H1 (cell line): ENCODE results near the gene PHF13. TPM values are rescaled to one million over a fixed set of nuclear protein-coding genes. Genes with fewer than 3 reads are reported as not detected.
A peak's percentile ranks its signal among the peaks of the same experiment; 100 is the strongest.

Source experiments
- CTCF ChIA-PET: fragments of 300-600 bp; sonication (Branson Sonifier 250); formaldehyde crosslinking; loops from one replicate; lab custom pipeline; 2021; ENCODE audit not compliant: partially characterized antibody; lab: Charles Lee
- POLR2A ChIA-PET: fragments of 300-600 bp; sonication (Branson Sonifier 250); formaldehyde crosslinking; loops from one replicate; lab custom pipeline; 2021; ENCODE audit warnings: inconsistent platforms; ENCODE audit not compliant: partially characterized antibody; lab: Charles Lee
- DNase-seq, 2 experiments: peaks; one replicate each; pipeline versions ENCODE4 v3.0.0 to v3.0.0-alpha.2; 2010 to 2022; ENCODE audit warnings: low spot score in 2 of 2, low read depth in 1 of 2, mixed read lengths in 1 of 2
- FAIRE-seq: peaks from 2 replicates; lab custom pipeline; 2011; peaks lifted over from hg19 to GRCh38; lab: Jason Lieb, UNC
- H2AFZ ChIP-seq: 2 replicates; pipeline ENCODE4 v1.8.1; 2012; ENCODE audit warnings: low read length, inconsistent platforms
- H2AK5ac ChIP-seq: 2 replicates; pipeline ENCODE4 v1.6.1; 2013; ENCODE audit warnings: low read depth, low read length
- H2BK120ac ChIP-seq: replicated peaks from 2 replicates; pipeline ENCODE3; 2013; ENCODE audit warnings: low read depth, low read length, inconsistent platforms
- H2BK12ac ChIP-seq: 2 replicates; pipeline ENCODE4 v1.6.1; 2013; ENCODE audit warnings: low read depth, low read length
- H2BK15ac ChIP-seq: 2 replicates; pipeline ENCODE4 v1.6.1; 2013; ENCODE audit warnings: low read length
- H2BK20ac ChIP-seq: 2 replicates; pipeline ENCODE4 v1.6.1; 2013; ENCODE audit warnings: low read length
- H2BK5ac ChIP-seq: 2 replicates; pipeline ENCODE4 v1.6.1; 2013; ENCODE audit warnings: low read depth, low read length
- H3K14ac ChIP-seq: 2 replicates; pipeline ENCODE4 v1.6.1; 2013; ENCODE audit warnings: inconsistent platforms; ENCODE audit not compliant: insufficient read length
- H3K18ac ChIP-seq: 2 replicates; pipeline ENCODE4 v1.6.1; 2013; ENCODE audit warnings: low read length; ENCODE audit errors: extremely low read depth
- H3K23ac ChIP-seq: 2 replicates; pipeline ENCODE4 v1.6.1; 2013; ENCODE audit warnings: inconsistent platforms; ENCODE audit not compliant: insufficient read length
- H3K23me2 ChIP-seq: 2 replicates; pipeline ENCODE4 v1.6.1; 2013; ENCODE audit warnings: low read depth, low read length
- H3K27ac ChIP-seq: 2 replicates; pipeline ENCODE4 v1.6.1; 2011; ENCODE audit warnings: low read depth, low read length, inconsistent platforms
- H3K27me3 ChIP-seq, 4 experiments: replicated peaks in 1 of 4; 1 replicate in 1 of 4; 2 replicates in 3 of 4; pipeline versions ENCODE4 v1.6.1 to v1.8.1; 2011 to 2013; ENCODE audit warnings: low read length in 3 of 4, mild to moderate bottlenecking in 3 of 4, inconsistent platforms in 2 of 4, mixed read lengths in 2 of 4, moderate library complexity in 1 of 4; ENCODE audit not compliant: control insufficient read depth in 3 of 4, insufficient read depth in 3 of 4; ENCODE audit errors: extremely low read depth in 1 of 4
- H3K36me3 ChIP-seq, 4 experiments: 2 replicates each; pipeline versions ENCODE4 v1.6.1 to v1.8.1; 2011 to 2013; ENCODE audit warnings: mild to moderate bottlenecking in 4 of 4, low read length in 3 of 4, moderate library complexity in 2 of 4, control low read depth in 1 of 4, inconsistent platforms in 1 of 4; ENCODE audit not compliant: insufficient read depth in 4 of 4, control insufficient read depth in 2 of 4
- H3K4ac ChIP-seq: replicated peaks from 2 replicates; pipeline ENCODE3; 2013; ENCODE audit warnings: low read length, low read depth, mixed read lengths, inconsistent platforms; ENCODE audit not compliant: insufficient read length
- H3K4me1 ChIP-seq, 4 experiments: replicated peaks in 1 of 4; 1 replicate in 1 of 4; 2 replicates in 3 of 4; pipeline versions ENCODE4 v1.6.1 to v1.8.1; 2011 to 2013; ENCODE audit warnings: low read length in 3 of 4, inconsistent platforms in 2 of 4, mixed read lengths in 1 of 4; ENCODE audit not compliant: insufficient read depth in 4 of 4, control insufficient read depth in 3 of 4
- H3K4me2 ChIP-seq, 2 experiments: 2 replicates each; pipeline versions ENCODE4 v1.6.1 to v1.8.1; 2011 to 2013; ENCODE audit warnings: low read depth in 2 of 2, low read length in 2 of 2, control low read depth in 1 of 2, inconsistent platforms in 1 of 2, mild to moderate bottlenecking in 1 of 2; ENCODE audit not compliant: insufficient read depth in 1 of 2
- H3K4me3 ChIP-seq, 4 experiments: fragments of 200-600, 300-600 bp in 1 of 4; sonication (generic), shearing (Covaris generic), sonication (Bioruptor Twin) in 1 of 4; 2 replicates each; pipeline versions ENCODE4 v1.5.1 to v1.8.1; 2011 to 2016; ENCODE audit warnings: low read length in 4 of 4, low read depth in 3 of 4, control low read depth in 2 of 4, inconsistent platforms in 2 of 4, mild to moderate bottlenecking in 2 of 4, mixed read lengths in 1 of 4, moderate library complexity in 1 of 4; ENCODE audit not compliant: insufficient read depth in 2 of 4; ENCODE audit errors: extremely low read depth in 1 of 4
- H3K56ac ChIP-seq: replicated peaks from 2 replicates; pipeline ENCODE3; 2013; ENCODE audit warnings: low read depth, mild to moderate bottlenecking, mixed read lengths, low read length, inconsistent platforms; ENCODE audit not compliant: insufficient read length
- H3K79me1 ChIP-seq: 2 replicates; pipeline ENCODE4 v1.6.1; 2013; ENCODE audit warnings: low read depth, low read length, control low read depth
- H3K79me2 ChIP-seq, 2 experiments: 2 replicates each; pipeline versions ENCODE4 v1.6.1 to v1.8.1; 2012 to 2013; ENCODE audit warnings: low read length in 2 of 2, mild to moderate bottlenecking in 2 of 2, inconsistent platforms in 1 of 2; ENCODE audit not compliant: insufficient read depth in 2 of 2, control insufficient read depth in 1 of 2
- H3K9ac ChIP-seq, 4 experiments: replicated peaks in 1 of 4; 1 replicate in 1 of 4; 2 replicates in 3 of 4; pipeline versions ENCODE4 v1.6.1 to v1.8.1; 2011 to 2013; ENCODE audit warnings: low read depth in 3 of 4, low read length in 3 of 4, control low read depth in 2 of 4, mild to moderate bottlenecking in 2 of 4, moderate library complexity in 2 of 4, inconsistent platforms in 1 of 4; ENCODE audit errors: extremely low read depth in 1 of 4
- H3K9me3 ChIP-seq, 2 experiments: 2 replicates each; pipeline versions ENCODE4 v1.6.1 to v1.8.1; 2012 to 2013; ENCODE audit warnings: mild to moderate bottlenecking in 2 of 2, moderate library complexity in 2 of 2, control low read depth in 1 of 2, inconsistent platforms in 1 of 2, low read depth in 1 of 2, low read length in 1 of 2, mixed read lengths in 1 of 2; ENCODE audit not compliant: insufficient read depth in 2 of 2
- H4K20me1 ChIP-seq, 2 experiments: replicated peaks in 1 of 2; 2 replicates each; pipeline versions ENCODE3 to v1.8.1; 2011 to 2013; ENCODE audit warnings: inconsistent platforms in 2 of 2, low read length in 2 of 2, mild to moderate bottlenecking in 1 of 2; ENCODE audit not compliant: insufficient read depth in 2 of 2, control insufficient read depth in 1 of 2
- H4K5ac ChIP-seq: 2 replicates; pipeline ENCODE4 v1.6.1; 2013; ENCODE audit warnings: low read length, low read depth, mixed read lengths, inconsistent platforms; ENCODE audit not compliant: insufficient read length
- H4K8ac ChIP-seq: 2 replicates; pipeline ENCODE4 v1.8.0; 2013; ENCODE audit warnings: mild to moderate bottlenecking, moderate library complexity, low read length, inconsistent platforms; ENCODE audit not compliant: insufficient read depth; ENCODE audit errors: extremely low read depth
- H4K91ac ChIP-seq: replicated peaks from 2 replicates; pipeline ENCODE3; 2013; ENCODE audit warnings: low read length, mixed read lengths, inconsistent platforms; ENCODE audit not compliant: insufficient read length
- ASH2L ChIP-seq: fragments of 200-600, 300-600 bp; sonication (generic); IDR thresholded peaks from one replicate; pipeline ENCODE4 v1.7.1; 2017; ENCODE audit warnings: low read length
- RAD21 ChIP-seq, 2 experiments: IDR thresholded peaks in 1 of 2; conservative IDR thresholded peaks in 1 of 2; 2 replicates each; pipeline ENCODE4 v1.6.1; 2011; ENCODE audit warnings: low read depth in 2 of 2, low read length in 2 of 2, improper control_type of control experiment in 1 of 2, inconsistent platforms in 1 of 2, mild to moderate bottlenecking in 1 of 2, moderate library complexity in 1 of 2
- TAF1 ChIP-seq: IDR thresholded peaks from 2 replicates; pipeline ENCODE4 v1.6.1; 2011; ENCODE audit warnings: mild to moderate bottlenecking, low read depth, low read length
- WGBS, 2 experiments: shearing (Covaris generic) in 1 of 2; methylation state at CpG; one replicate each; pipeline versions ENCODE4 v1.1.6 to v1.1.7; 2013 to 2015; ENCODE audit warnings: low lambda C conversion rate in 2 of 2, mixed read lengths in 2 of 2, inconsistent platforms in 1 of 2, low coverage in 1 of 2, missing lambda C conversion rate in 1 of 2; ENCODE audit not compliant: insufficient replicate concordance in 2 of 2, insufficient coverage in 1 of 2, insufficient read length in 1 of 2; ENCODE audit errors: extremely low coverage in 1 of 2, missing lambda C conversion rate in 1 of 2; 5-methylcytosine and 5-hydroxymethylcytosine counted together
- polyA plus RNA-seq, 7 experiments: library from polyadenylated mRNA; depleted of rRNA in 3 of 7; stranded (reverse) in 5 of 7; unstranded in 2 of 7; fragments of >200 nt in 5 of 7; fragments of 200-250 nt in 2 of 7; gene quantifications; 1 replicate in 5 of 7; 2 replicates in 1 of 7; 4 replicates in 1 of 7; pipeline versions ENCODE4 v1.2.1 to v1.2.3, GENCODE V29; 2011 to 2013; ENCODE audit warnings: missing spikeins in 2 of 7, mixed read lengths in 2 of 7
- total RNA-seq: library from RNA; stranded (reverse); fragmentation: NEBNext Ultra II Directional; extraction: Animal tissue kit (Norgen Biotek cat#: 25700); gene quantifications from 2 replicates; pipeline ENCODE4 v1.2.1, GENCODE V29; 2021

The PHF13 gene
- total and polyA plus RNA-seq, 2 of the 8 experiments (the other 6 are each of a cell fraction or from before 2014, with no cell fraction given), result 11.7 to 39.6 TPM

GRCh38 chr1:6579374-6580118, 34.0 kb upstream of the PHF13 start, which contains the start of gene ZBTB48:
TSS of gene ZBTB48 (plus strand) at chr1:6579994. CDS start at chr1:6580610, 616 bp downstream.
- FAIRE-seq, result peak; percentile 73
- H3K27ac ChIP-seq, result peak within 1 kb of the TSS; percentile 6; the same call in 1 of the 2 replicates
- peak; percentile 79 for TF ChIP-seq ASH2L
- TF ChIP-seq RAD21 (IDR thresholded peaks at IDR 0.05 in 1 of 2, conservative IDR thresholded peaks at IDR 0.05 in 1 of 2; ENCODE audit: low read depth in 2 of 2, low read length in 2 of 2), result no peak
- peak; percentile 62 for TF ChIP-seq TAF1

More at GRCh38 chr1:6579374-6580118, 34.0 kb upstream of the PHF13 start, which contains the start of gene ZBTB48:
- H2BK5ac ChIP-seq, result peak within 1 kb of the TSS; percentile 76; the same call in 1 of the 2 replicates
- H2AFZ ChIP-seq, result peak within 1 kb of the TSS; percentile 34; the same call in 1 of the 2 replicates
- peak within 1 kb of the TSS; percentile 24; the same call in 1 of the 2 replicates for H2BK15ac ChIP-seq
- 34% methylated on average over 41 of the region's 58 CpGs; no CpG with 5 or more reads in 1 of the 2 experiments for WGBS, 2 experiments
- no peak within 1 kb of the TSS for H3K56ac ChIP-seq
- ChIA-PET CTCF (interaction anchor here (1.1 to 4.3 kb wide), 7 partner anchors 13 to 156 kb away, joined by 3 to 23 read pairs (median 4); partner anchors contain the start of genes NOL9 and TAS1R1), POLR2A (interaction anchor here (1.2 to 17.4 kb wide), 6 partner anchors 8 to 27 kb away, joined by 3 to 196 read pairs (median 4); partner anchors contain the start of gene KLHL21)
- peak within 1 kb of the TSS; percentile 44 for H3K4ac ChIP-seq
- peak within 1 kb of the TSS; percentile 32 for H2BK12ac ChIP-seq
- H3K4me1 ChIP-seq, result peaks cover 0 to 17% (median 13%) of the 10 kb centered on the region in 4 experiments; a peak in 6 of 7 replicates
- peak within 1 kb of the TSS; percentile 15; the same call in 1 of the 2 replicates for H3K18ac ChIP-seq
- no peak within 1 kb of the TSS for H3K14ac ChIP-seq
- H3K4me2 ChIP-seq, result peak within 1 kb of the TSS; percentile 87 to 93
- H3K79me2 ChIP-seq, result peaks cover 0 to 13% of the 10 kb centered on the region in 2 experiments; a peak in 1 of 4 replicates
- peak; percentile 82 to 96 for DNase-seq
- no peak within 1 kb of the TSS for H2BK20ac ChIP-seq
- no peaks in the 10 kb centered on the region; a peak in 2 of 7 replicates for H3K27me3 ChIP-seq
- no peak within 1 kb of the TSS for H3K23ac ChIP-seq
- peaks cover 5% of the 10 kb centered on the region for H3K79me1 ChIP-seq
- peak within 1 kb of the TSS; percentile 52 for H4K91ac ChIP-seq
- peaks cover 0 to 15% of the 10 kb centered on the region in 2 experiments for H4K20me1 ChIP-seq
- H4K8ac ChIP-seq, result peak within 1 kb of the TSS; percentile 72
- H3K36me3 ChIP-seq, result no peaks in the 10 kb centered on the region
- peak within 1 kb of the TSS; percentile 68 for H2AK5ac ChIP-seq
- H4K5ac ChIP-seq, result peak within 1 kb of the TSS; percentile 7
- H2BK120ac ChIP-seq, result no peak within 1 kb of the TSS
- H3K9ac ChIP-seq, result peak within 1 kb of the TSS; percentile 26 to 60 (median 54); a peak in 6 of 7 replicates
- H3K23me2 ChIP-seq, result peaks cover 5% of the 10 kb centered on the region
- peak within 1 kb of the TSS; percentile 66 to 75 (median 72) for H3K4me3 ChIP-seq
- H3K9me3 ChIP-seq, result no peaks in the 10 kb centered on the region
